ENCODE measurements around the gene ASIC4. TPM values are rescaled to one million over a fixed set of nuclear protein-coding genes. Genes with fewer than 3 reads are reported as not detected.

Gene ASIC4
- total and polyA plus RNA-seq, 2 of the 13 experiments (the other 11 are each of a cell fraction or from before 2014, with no cell fraction given): 0.03 TPM; not detected in 1

GRCh38 chr2:219576505-219577388 is 62.5 kb downstream of the ASIC4 start (continued):
- TF ChIP-seq, protein P1, sequence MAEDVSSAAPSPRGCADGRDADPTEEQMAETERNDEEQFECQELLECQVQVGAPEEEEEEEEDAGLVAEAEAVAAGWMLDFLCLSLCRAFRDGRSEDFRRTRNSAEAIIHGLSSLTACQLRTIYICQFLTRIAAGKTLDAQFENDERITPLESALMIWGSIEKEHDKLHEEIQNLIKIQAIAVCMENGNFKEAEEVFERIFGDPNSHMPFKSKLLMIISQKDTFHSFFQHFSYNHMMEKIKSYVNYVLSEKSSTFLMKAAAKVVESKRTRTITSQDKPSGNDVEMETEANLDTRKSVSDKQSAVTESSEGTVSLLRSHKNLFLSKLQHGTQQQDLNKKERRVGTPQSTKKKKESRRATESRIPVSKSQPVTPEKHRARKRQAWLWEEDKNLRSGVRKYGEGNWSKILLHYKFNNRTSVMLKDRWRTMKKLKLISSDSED (CRISPR knock-in tag; IDR thresholded peaks at IDR 0.05): peak; percentile 90; the same call in 1 of the 2 replicates
- no peak for TF ChIP-seq ZNF282 (IDR thresholded peaks at IDR 0.05; ENCODE audit: partially characterized antibody)
- no peak for TF ChIP-seq GRHL1 (CRISPR knock-in tag; conservative IDR thresholded peaks at IDR 0.05)
- TF ChIP-seq KIAA2018 (CRISPR knock-in tag; IDR thresholded peaks at IDR 0.05; ENCODE audit: borderline replicate concordance): 0 out of 2 replicates have a peak, but pooled peaks have one; percentile 68
- peak; percentile 28; the same call in 1 of the 2 replicates for TF ChIP-seq SMC3 (IDR thresholded peaks at IDR 0.05; ENCODE audit: low read length)
- no peak for TF ChIP-seq EED (CRISPR knock-in tag; IDR thresholded peaks at IDR 0.05)
- TF ChIP-seq NR2F1 (CRISPR knock-in tag; IDR thresholded peaks at IDR 0.05): peak; percentile 23 to 40; a peak in 1 of 4 replicates
- no peak for TF ChIP-seq ATM (IDR thresholded peaks at IDR 0.05; ENCODE audit: borderline replicate concordance)
- peak; percentile 88 for TF ChIP-seq JUND (CRISPR knock-in tag; IDR thresholded peaks at IDR 0.05)
- peak; percentile 92 for TF ChIP-seq THRA (CRISPR knock-in tag; IDR thresholded peaks at IDR 0.05; ENCODE audit: borderline replicate concordance)
- TF ChIP-seq JUN (CRISPR knock-in tag; IDR thresholded peaks at IDR 0.05): peak; percentile 83; the same call in 1 of the 2 replicates
- TF ChIP-seq, protein P2, sequence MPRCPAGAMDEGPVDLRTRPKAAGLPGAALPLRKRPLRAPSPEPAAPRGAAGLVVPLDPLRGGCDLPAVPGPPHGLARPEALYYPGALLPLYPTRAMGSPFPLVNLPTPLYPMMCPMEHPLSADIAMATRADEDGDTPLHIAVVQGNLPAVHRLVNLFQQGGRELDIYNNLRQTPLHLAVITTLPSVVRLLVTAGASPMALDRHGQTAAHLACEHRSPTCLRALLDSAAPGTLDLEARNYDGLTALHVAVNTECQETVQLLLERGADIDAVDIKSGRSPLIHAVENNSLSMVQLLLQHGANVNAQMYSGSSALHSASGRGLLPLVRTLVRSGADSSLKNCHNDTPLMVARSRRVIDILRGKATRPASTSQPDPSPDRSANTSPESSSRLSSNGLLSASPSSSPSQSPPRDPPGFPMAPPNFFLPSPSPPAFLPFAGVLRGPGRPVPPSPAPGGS (CRISPR knock-in tag; IDR thresholded peaks at IDR 0.05): peak; percentile 89; the same call in 1 of the 2 replicates
- 0 out of 2 replicates have a peak, but pooled peaks have one; percentile 54 for TF ChIP-seq ZNF329 (CRISPR knock-in tag; IDR thresholded peaks at IDR 0.05; ENCODE audit: low read depth)

Measured in HepG2 (cell line).